GM12875 (cell line): ENCODE results near the gene MPP1.

Source experiments
- H3K4me3 ChIP-seq: one replicate; pipeline ENCODE4 v1.5.1; 2011; ENCODE audit warnings: low read depth, low read length, control low read depth
- TF ChIP-seq, protein P1 (sequence below): IDR thresholded peaks from 2 replicates; pipeline ENCODE4 v1.5.1; 2011; ENCODE audit warnings: low read depth, mild to moderate bottlenecking, control low read depth, inconsistent platforms, low read length, moderate library complexity, borderline replicate concordance; ENCODE audit not compliant: insufficient read depth

The MPP1 gene

DNA sequence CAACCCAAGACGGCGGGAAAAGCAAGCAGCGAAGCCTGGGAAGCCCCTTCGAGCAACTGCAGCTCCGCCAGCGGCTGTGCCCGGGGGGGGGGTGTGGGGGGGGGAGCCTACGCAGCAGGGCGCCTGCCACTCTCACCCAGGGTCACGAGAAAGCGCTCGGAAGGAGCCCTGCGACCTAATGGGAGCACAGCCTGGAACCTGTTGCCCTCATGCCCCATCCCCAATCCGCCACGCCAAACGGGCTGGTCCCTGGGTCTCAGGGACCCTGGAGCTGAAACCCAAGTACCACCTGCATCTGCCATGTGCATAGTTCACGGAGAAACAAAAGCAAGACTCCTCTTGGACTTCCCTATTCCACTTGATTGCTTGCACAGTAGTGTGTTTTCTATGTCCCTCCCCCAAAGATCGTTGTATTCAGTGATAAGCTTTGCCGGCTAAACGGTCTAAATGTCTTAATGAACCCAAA is 54.0 kb downstream of the MPP1 start:
- H3K4me3 ChIP-seq: peak overlapping the region; percentile 16
- TF ChIP-seq, protein P1, sequence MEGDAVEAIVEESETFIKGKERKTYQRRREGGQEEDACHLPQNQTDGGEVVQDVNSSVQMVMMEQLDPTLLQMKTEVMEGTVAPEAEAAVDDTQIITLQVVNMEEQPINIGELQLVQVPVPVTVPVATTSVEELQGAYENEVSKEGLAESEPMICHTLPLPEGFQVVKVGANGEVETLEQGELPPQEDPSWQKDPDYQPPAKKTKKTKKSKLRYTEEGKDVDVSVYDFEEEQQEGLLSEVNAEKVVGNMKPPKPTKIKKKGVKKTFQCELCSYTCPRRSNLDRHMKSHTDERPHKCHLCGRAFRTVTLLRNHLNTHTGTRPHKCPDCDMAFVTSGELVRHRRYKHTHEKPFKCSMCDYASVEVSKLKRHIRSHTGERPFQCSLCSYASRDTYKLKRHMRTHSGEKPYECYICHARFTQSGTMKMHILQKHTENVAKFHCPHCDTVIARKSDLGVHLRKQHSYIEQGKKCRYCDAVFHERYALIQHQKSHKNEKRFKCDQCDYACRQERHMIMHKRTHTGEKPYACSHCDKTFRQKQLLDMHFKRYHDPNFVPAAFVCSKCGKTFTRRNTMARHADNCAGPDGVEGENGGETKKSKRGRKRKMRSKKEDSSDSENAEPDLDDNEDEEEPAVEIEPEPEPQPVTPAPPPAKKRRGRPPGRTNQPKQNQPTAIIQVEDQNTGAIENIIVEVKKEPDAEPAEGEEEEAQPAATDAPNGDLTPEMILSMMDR: no peak

DNA sequence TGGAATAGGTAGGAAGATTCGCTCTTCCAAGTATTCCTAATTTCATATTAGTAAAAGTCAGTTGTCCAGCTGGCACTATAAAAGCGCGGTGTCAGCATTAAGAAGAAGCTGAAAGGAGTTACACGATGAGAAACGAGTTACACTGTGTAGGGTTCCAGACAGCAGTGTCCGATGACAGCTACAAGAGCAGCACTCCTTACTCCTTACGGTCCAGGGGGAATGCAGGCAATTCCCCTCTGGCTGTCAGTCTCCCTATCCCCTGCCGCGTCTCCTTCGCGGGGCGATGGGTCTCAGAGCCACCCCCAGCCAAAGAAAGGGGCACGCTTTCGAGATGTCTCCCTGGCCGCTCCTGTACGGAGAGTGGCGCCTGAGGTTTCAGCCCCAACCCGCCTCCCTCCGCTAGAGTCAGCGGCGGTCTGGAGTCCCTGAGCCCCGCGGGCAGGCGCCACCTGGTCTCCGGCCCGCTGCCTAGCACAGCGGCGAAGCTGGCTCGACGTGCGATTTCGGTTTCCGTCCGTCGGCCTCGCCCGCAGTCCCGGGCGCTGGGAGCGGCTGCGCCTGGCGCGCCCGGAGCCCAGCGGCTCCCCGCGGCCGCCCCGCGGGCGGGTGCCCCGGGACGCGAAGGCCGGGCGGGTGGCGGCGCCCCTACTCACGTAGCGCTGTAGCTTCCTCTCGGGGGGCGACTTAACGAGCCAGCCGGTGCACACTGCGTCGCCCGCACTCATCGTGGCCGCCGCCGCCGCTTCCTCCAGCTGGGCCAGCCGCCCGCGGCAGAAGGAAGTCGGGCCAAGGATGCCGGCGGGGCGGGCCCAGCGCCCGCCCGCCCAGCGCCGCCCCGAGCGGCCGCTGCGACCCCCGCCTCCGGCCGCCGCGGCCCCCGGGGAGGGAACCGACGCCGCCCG is 54.7 kb downstream of the MPP1 start, which contains the start of gene GAB3:
Gene GAB3 (minus strand): TSS at position 777 of the 902 bp plus-strand sequence. CDS start 52 bp downstream, at position 725.
- TF ChIP-seq, protein P1: no peak
- H3K4me3 ChIP-seq: peak within 1 kb of the TSS; percentile 47

DNA sequence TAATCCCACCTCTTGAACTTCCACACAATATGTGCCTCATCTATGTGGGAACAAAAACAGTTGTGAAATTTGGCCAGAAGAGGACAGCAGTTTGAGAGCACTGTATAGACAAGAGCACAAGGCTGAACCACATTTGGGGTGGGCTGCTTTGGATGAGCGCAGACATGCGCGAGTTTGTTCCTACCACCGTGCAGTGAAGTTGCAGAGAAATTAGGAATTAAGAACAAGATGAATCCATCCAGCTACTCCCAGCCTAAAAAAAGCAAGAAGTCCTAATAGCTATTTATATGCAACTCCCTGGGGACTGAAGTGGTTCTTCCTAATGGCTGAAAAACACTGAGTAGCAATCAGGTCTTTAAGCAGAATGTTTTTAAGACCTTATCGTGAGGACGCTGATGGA is 55.4 kb downstream of the MPP1 start:
- no peak overlapping the region for H3K4me3 ChIP-seq
- TF ChIP-seq, protein P1: no peak

DNA sequence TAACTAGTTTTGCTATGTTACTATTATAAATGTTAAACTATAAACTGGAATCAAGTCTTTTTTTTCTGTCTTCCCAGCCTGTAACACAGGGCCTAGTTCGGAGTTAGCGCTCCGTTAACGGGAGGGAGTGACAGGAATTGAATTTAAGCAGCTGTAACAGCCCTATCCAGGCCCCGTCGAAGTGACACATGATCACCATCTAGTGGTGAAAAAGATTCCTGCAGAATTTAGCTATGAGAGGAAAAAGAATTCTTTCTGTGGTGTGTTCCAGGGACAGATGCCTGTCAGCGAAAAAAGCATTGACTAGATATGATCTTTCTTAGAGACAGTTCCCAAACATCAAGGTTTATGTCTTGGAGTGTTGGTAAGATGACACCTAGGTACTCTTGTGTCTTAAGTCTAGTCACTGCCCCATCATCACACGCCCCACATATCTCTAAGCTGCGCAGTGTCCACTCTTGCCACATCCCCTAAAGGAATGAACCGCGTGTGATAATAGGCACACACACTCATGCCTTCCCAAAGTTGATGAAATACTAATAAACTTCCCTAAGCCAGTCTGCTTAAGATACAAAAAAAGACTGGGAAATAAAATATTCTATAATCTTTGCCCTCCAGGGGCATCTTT is 56.5 kb downstream of the MPP1 start:
- H3K4me3 ChIP-seq: no peak overlapping the region
- TF ChIP-seq, protein P1: peak; percentile 66

DNA sequence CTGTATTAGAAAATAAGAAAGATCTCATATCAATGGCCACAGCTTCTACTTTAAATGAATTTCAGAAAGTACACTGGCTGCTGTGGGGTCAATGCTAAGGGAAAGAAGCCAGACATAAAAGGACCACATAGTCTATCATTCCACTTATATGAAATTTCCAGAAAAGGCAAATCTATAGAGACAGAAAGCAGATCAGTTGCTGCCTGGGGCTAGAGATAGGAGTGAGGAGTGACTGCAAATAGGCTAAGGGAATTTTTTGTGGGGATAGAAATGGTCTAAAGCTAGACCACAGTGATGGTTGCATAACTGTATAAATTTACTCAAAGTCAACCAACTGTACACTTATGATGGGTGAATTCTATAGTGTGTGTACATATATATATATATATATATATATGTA is 62.7 kb downstream of the MPP1 start:
- TF ChIP-seq, protein P1: no peak
- H3K4me3 ChIP-seq: no peak overlapping the region

DNA sequence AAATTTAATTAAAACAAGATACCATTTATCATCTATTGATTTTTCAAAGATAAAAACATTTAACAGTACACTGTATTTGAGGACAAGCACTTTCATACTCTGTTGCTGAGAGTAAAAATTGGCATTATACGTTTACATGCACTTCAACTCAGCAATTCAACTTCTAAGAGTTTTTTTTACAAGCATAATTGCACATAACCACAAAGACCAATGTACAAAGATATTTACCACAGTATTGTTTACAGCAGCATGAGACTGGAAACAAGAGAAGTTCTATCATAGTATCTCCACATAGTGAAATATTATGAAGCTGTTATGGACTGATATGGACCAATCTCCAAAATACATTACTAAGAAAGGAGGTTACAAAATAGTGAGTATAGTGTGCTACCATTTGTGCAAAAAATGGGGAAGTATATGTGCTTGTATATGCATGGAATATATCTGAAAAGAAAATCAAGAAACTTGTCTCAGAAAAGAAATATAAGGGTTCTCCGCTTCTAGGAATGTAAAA is 65.3 kb downstream of the MPP1 start:
- TF ChIP-seq, protein P1: no peak
- no peak overlapping the region for H3K4me3 ChIP-seq
